Esophagus squamous epithelium (tissue), 4 donors: ENCODE data around the gene ERRFI1.

Source experiments
- POLR2A ChIP-seq, 4 donors: fragments of 450-650 bp; IDR thresholded peaks; one replicate each; pipeline ENCODE4 v1.6.1; 2017; ENCODE audit warnings: antibody characterized with exemption in 4 of 4, mild to moderate bottlenecking in 4 of 4, moderate library complexity in 3 of 4
- TF ChIP-seq, protein P1 (sequence below), 6 experiments: fragments of 450-650 bp in 4 of 6; fragments of 200-600 bp in 2 of 6; sonication (generic) in 2 of 6; IDR thresholded peaks; one replicate each; pipeline ENCODE4 v1.5.1; 2016 to 2019; ENCODE audit warnings: antibody characterized with exemption in 6 of 6, mild to moderate bottlenecking in 4 of 6, moderate library complexity in 4 of 6

DNA sequence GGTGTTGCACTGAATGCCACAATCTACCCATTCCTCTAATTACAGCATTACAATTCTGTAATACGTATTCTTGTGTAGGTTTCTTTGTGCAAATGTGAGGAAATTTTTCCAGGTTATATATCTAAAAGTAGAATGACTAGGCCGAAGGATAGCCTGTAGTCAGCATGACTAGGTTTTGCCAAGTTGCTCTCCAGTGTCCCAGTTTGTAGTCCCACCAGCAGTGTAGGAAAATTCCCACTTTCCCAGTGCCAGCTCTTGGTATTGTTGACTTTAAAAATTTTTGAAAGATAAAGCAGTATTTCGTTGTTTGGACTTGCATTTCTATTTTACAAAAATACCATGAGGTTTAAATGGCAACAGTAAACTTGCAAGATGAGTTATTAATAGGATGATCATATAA lies 61.6 kb downstream of the ERRFI1 start:
- TF ChIP-seq POLR2A (IDR thresholded peaks at IDR 0.05) = no peak
- TF ChIP-seq, protein P1, sequence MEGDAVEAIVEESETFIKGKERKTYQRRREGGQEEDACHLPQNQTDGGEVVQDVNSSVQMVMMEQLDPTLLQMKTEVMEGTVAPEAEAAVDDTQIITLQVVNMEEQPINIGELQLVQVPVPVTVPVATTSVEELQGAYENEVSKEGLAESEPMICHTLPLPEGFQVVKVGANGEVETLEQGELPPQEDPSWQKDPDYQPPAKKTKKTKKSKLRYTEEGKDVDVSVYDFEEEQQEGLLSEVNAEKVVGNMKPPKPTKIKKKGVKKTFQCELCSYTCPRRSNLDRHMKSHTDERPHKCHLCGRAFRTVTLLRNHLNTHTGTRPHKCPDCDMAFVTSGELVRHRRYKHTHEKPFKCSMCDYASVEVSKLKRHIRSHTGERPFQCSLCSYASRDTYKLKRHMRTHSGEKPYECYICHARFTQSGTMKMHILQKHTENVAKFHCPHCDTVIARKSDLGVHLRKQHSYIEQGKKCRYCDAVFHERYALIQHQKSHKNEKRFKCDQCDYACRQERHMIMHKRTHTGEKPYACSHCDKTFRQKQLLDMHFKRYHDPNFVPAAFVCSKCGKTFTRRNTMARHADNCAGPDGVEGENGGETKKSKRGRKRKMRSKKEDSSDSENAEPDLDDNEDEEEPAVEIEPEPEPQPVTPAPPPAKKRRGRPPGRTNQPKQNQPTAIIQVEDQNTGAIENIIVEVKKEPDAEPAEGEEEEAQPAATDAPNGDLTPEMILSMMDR (IDR thresholded peaks at IDR 0.05) = no peak
